GM12801 (cell line): ENCODE data around the gene PAPOLB.

Experiments
- TF ChIP-seq, protein P1 (sequence below): IDR thresholded peaks from one replicate; pipeline ENCODE4 v1.5.1; 2011; ENCODE audit warnings: control low read depth; ENCODE audit not compliant: insufficient read length; ENCODE audit errors: extremely low read depth

The PAPOLB gene

GRCh38 chr7:4861673-4862072 lies at the start of gene PAPOLB:
Gene PAPOLB, minus strand, starts transcription at chr7:4862030. Its CDS starts 220 bp downstream, at chr7:4861810.
- TF ChIP-seq, protein P1, sequence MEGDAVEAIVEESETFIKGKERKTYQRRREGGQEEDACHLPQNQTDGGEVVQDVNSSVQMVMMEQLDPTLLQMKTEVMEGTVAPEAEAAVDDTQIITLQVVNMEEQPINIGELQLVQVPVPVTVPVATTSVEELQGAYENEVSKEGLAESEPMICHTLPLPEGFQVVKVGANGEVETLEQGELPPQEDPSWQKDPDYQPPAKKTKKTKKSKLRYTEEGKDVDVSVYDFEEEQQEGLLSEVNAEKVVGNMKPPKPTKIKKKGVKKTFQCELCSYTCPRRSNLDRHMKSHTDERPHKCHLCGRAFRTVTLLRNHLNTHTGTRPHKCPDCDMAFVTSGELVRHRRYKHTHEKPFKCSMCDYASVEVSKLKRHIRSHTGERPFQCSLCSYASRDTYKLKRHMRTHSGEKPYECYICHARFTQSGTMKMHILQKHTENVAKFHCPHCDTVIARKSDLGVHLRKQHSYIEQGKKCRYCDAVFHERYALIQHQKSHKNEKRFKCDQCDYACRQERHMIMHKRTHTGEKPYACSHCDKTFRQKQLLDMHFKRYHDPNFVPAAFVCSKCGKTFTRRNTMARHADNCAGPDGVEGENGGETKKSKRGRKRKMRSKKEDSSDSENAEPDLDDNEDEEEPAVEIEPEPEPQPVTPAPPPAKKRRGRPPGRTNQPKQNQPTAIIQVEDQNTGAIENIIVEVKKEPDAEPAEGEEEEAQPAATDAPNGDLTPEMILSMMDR: no peak

GRCh38 chr7:4911111-4911828 lies 49.4 kb upstream of the PAPOLB start:
- TF ChIP-seq, protein P1: no peak

- TF ChIP-seq, protein P1: no peak
These were observed 44.9 kb upstream of the PAPOLB start for GRCh38 chr7:4906682-4907081.

DNA sequence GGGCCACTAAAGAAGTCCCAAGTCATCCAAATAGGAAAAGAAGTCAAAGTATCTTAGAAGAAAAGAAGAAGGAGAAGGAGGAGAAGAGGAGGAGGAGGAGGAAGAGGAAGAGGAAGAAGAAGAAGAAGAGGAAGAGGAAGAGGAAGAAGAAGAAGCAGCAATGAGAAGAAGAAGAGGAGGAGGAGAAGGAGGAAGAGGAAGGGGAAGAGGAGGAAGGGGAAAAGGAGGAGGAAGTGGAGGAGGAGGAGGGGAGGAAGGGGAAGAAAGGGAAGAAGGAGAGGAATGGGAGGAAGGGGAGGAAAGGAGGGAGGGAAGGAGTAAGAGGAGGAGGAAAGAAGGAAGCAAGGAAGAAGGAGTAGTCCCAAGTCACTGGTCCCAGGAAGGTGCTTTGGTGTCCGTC lies 43.3 kb upstream of the PAPOLB start:
- TF ChIP-seq, protein P1: no peak

DNA sequence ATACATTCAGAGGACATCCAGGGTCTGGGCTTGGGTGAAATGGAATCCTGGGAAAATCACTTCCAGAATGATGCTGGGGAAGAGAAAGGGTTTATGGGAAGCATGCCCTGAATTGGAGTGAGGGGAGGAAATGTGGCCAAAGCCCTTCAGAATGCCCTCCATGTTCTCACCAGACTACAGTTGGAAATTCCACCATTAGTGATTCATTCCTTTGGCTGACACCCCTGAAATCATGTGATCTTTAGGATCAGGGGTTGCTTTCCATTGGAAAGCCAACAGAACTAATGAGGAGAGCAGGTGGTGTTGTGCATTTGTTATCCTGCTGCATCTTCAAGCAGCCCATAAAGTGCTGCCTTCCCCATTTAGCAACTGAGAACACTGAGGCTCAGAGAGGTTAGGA lies 42.5 kb upstream of the PAPOLB start:
- TF ChIP-seq, protein P1: no peak

- TF ChIP-seq, protein P1: no peak
These were observed 33.9 kb upstream of the PAPOLB start for GRCh38 chr7:4895766-4896165.

GRCh38 chr7:4894482-4894881 lies 32.7 kb upstream of the PAPOLB start:
- TF ChIP-seq, protein P1: no peak
